WTC11 (cell line): Measurements from ENCODE around the gene MEAK7. TPM values are rescaled to one million over a fixed set of nuclear protein-coding genes. Genes with fewer than 3 reads are reported as not detected.
A peak's percentile ranks its signal among the peaks of the same experiment; 100 is the strongest.

ENCODE experiments used
- ATAC-seq: fragments of 200-7000 bp; cut with Tn5 transposase; 2 replicates; pipeline ENCODE4 v1.10.0; 2021; ENCODE audit warnings: mild to moderate bottlenecking, moderate library complexity
- CTCF ChIA-PET: fragments of 300-600 bp; sonication (Branson Sonifier 250); formaldehyde crosslinking; loops from one replicate; lab custom pipeline; 2021; ENCODE audit warnings: antibody characterized with exemption; lab: Charles Lee
- POLR2A ChIA-PET: fragments of 350-600 bp; sonication (Branson Sonifier 250); formaldehyde crosslinking; loops from one replicate; lab custom pipeline; 2021; ENCODE audit warnings: antibody characterized with exemption; lab: Charles Lee
- DNase-seq: peaks from one replicate; pipeline ENCODE4 v3.0.0; 2021; ENCODE audit warnings: low spot score
- H3K27ac Mint-ChIP-seq: 2 replicates; pipeline ENCODE4 v1.8.0; 2021; ENCODE audit warnings: mixed read lengths
- H3K27me3 Mint-ChIP-seq: 2 replicates; pipeline ENCODE4 v1.8.0; 2021; ENCODE audit warnings: low read depth, mild to moderate bottlenecking, moderate library complexity, mixed read lengths
- H3K36me3 Mint-ChIP-seq: 2 replicates; pipeline ENCODE4 v1.8.0; 2021; ENCODE audit warnings: mixed read lengths
- H3K4me1 Mint-ChIP-seq: 2 replicates; pipeline ENCODE4 v1.8.0; 2022; ENCODE audit warnings: mixed read lengths
- H3K4me3 Mint-ChIP-seq: 2 replicates; pipeline ENCODE4 v1.8.0; 2021; ENCODE audit warnings: mild to moderate bottlenecking, moderate library complexity, mixed read lengths
- H3K9me3 Mint-ChIP-seq: 2 replicates; pipeline ENCODE4 v1.8.0; 2021; ENCODE audit warnings: mixed read lengths
- ATF2 ChIP-seq: sonication (generic); formaldehyde crosslinking; IDR thresholded peaks from 2 replicates; pipeline ENCODE4 v1.8.1; 2022; ENCODE audit warnings: low read depth, missing genetic modification reagents, borderline replicate concordance
- CREB1 ChIP-seq: sonication (generic); formaldehyde crosslinking; IDR thresholded peaks from 2 replicates; pipeline ENCODE4 v1.8.0; 2023; ENCODE audit warnings: mild to moderate bottlenecking, missing genetic modification reagents
- ELF4 ChIP-seq: sonication (generic); formaldehyde crosslinking; IDR thresholded peaks from 2 replicates; pipeline ENCODE4 v1.8.1; 2022; ENCODE audit warnings: low read depth, mild to moderate bottlenecking, moderate library complexity, missing genetic modification reagents
- ESRRA ChIP-seq: sonication (generic); formaldehyde crosslinking; IDR thresholded peaks from 2 replicates; pipeline ENCODE4 v1.8.1; 2022; ENCODE audit warnings: mild to moderate bottlenecking, missing genetic modification reagents, borderline replicate concordance
- FOXP1 ChIP-seq: sonication (generic); formaldehyde crosslinking; IDR thresholded peaks from 2 replicates; pipeline ENCODE4 v1.8.0; 2022; ENCODE audit warnings: missing genetic modification reagents, mild to moderate bottlenecking, moderate library complexity, borderline replicate concordance
- FOXP4 ChIP-seq: sonication (generic); formaldehyde crosslinking; IDR thresholded peaks from 2 replicates; pipeline ENCODE4 v1.8.0; 2022; ENCODE audit warnings: mild to moderate bottlenecking, missing genetic modification reagents
- HMGXB4 ChIP-seq: sonication (generic); formaldehyde crosslinking; IDR thresholded peaks from 2 replicates; pipeline ENCODE4 v1.8.1; 2023; ENCODE audit warnings: mild to moderate bottlenecking, moderate library complexity, missing genetic modification reagents
- JAZF1 ChIP-seq: fragments of 250-450 bp; sonication (Bioruptor Pico); IDR thresholded peaks from 2 replicates; pipeline ENCODE4 v1.9.0; 2021; ENCODE audit warnings: moderate library complexity, mild to moderate bottlenecking, inconsistent platforms
- JUN ChIP-seq: sonication (generic); formaldehyde crosslinking; IDR thresholded peaks from 2 replicates; pipeline ENCODE4 v1.8.0; 2023; ENCODE audit warnings: mild to moderate bottlenecking, missing genetic modification reagents
- KAT7 ChIP-seq: sonication (generic); formaldehyde crosslinking; IDR thresholded peaks from 2 replicates; pipeline ENCODE4 v1.8.1; 2023; ENCODE audit warnings: missing genetic modification reagents, mild to moderate bottlenecking, borderline replicate concordance
- PRRX2 ChIP-seq: fragments of 250-450 bp; sonication (Bioruptor Pico); IDR thresholded peaks from 2 replicates; pipeline ENCODE4 v1.8.0; 2021; ENCODE audit warnings: mild to moderate bottlenecking
- SOX15 ChIP-seq: fragments of 250-450 bp; sonication (Bioruptor Pico); IDR thresholded peaks from 2 replicates; pipeline ENCODE4 v1.9.0; 2021; ENCODE audit warnings: mild to moderate bottlenecking
- TEAD1 ChIP-seq: sonication (generic); formaldehyde crosslinking; IDR thresholded peaks from 2 replicates; pipeline ENCODE4 v1.8.0; 2022; ENCODE audit warnings: mild to moderate bottlenecking, missing genetic modification reagents
- TEAD4 ChIP-seq: sonication (generic); formaldehyde crosslinking; IDR thresholded peaks from 2 replicates; pipeline ENCODE4 v1.8.0; 2022; ENCODE audit warnings: mild to moderate bottlenecking, missing genetic modification reagents
- TP53 ChIP-seq: sonication (generic); formaldehyde crosslinking; IDR thresholded peaks from 2 replicates; pipeline ENCODE4 v1.8.1; 2023; ENCODE audit warnings: mild to moderate bottlenecking, missing genetic modification reagents
- ZBTB21 ChIP-seq: sonication (generic); formaldehyde crosslinking; IDR thresholded peaks from 2 replicates; pipeline ENCODE4 v1.8.1; 2023; ENCODE audit warnings: mild to moderate bottlenecking, missing genetic modification reagents, borderline replicate concordance
- ZNF138 ChIP-seq: sonication (generic); formaldehyde crosslinking; conservative IDR thresholded peaks from 2 replicates; pipeline ENCODE4 v1.8.1; 2022; ENCODE audit warnings: mild to moderate bottlenecking, moderate library complexity, missing genetic modification reagents
- ZNF219 ChIP-seq: sonication (generic); formaldehyde crosslinking; IDR thresholded peaks from 2 replicates; pipeline ENCODE4 v1.8.0; 2023; ENCODE audit warnings: missing genetic modification reagents, mild to moderate bottlenecking, borderline replicate concordance
- ZNF416 ChIP-seq: fragments of 250-450 bp; sonication (Bioruptor Pico); IDR thresholded peaks from 2 replicates; pipeline ENCODE4 v1.9.0; 2021; ENCODE audit warnings: mild to moderate bottlenecking, inconsistent platforms
- ZNF671 ChIP-seq: fragments of 250-450 bp; sonication (Bioruptor Pico); IDR thresholded peaks from 2 replicates; pipeline ENCODE4 v1.8.0; 2021; ENCODE audit warnings: mild to moderate bottlenecking
- ZSCAN18 ChIP-seq: fragments of 250-450 bp; sonication (Bioruptor Pico); IDR thresholded peaks from 2 replicates; pipeline ENCODE4 v2.1.2; 2022; ENCODE audit warnings: mild to moderate bottlenecking, moderate library complexity
- total RNA-seq: library from RNA; stranded (reverse); gene quantifications from 3 replicates; pipeline ENCODE4 v1.2.3, GENCODE V29; 2021
- TF ChIP-seq, protein P1 (sequence below): sonication (generic); formaldehyde crosslinking; IDR thresholded peaks from 2 replicates; pipeline ENCODE4 v1.8.0; 2023; ENCODE audit warnings: missing genetic modification reagents
- TF ChIP-seq, protein P2 (sequence below): fragments of 250-450 bp; sonication (Bioruptor Pico); IDR thresholded peaks from 2 replicates; pipeline ENCODE4 v1.9.0; 2021; ENCODE audit warnings: mild to moderate bottlenecking

The MEAK7 gene
- total RNA-seq, 1 experiment from 2014 or later = 14.4 TPM

DNA sequence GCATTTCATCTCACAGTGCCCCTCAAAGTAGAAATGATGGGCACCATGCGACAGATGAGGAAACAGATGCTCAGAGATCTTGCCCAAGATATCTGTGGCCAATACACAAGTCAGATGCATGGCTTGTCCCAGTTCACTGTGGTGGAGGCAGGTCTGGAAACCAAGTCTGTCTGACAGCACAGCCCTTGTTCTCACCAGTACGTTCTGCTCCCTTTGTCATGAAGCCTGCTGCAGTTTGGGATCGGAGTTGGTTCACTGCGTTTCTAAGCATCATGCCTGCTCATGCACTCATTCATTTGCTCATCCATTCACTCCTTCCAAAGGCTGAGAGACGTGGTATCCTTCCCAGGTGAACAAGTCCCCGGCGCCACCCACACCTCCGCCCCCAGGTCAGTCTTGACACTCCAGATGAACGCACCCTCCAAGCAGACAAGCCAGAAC is 27.2 kb upstream of the MEAK7 start:
- POLR2A ChIA-PET = interaction anchor here (0.9 to 1.3 kb wide), 2 partner anchors 17 to 86 kb away, joined by 3 to 8 read pairs; partner anchors contain the start of gene COTL1
- no peak overlapping the region for H3K4me3 Mint-ChIP-seq
- DNase-seq (no peak), ATAC-seq (peak; percentile 6; the same call in 1 of the 2 replicates)
- peak overlapping the region; percentile 32; the same call in 1 of the 2 replicates for H3K27ac Mint-ChIP-seq
- peaks cover 47% of the 10 kb centered on the region for H3K4me1 Mint-ChIP-seq
- CTCF ChIA-PET = interaction anchor here (0.6 to 1.6 kb wide), 6 partner anchors 15 to 195 kb away, joined by 3 to 8 read pairs (median 3); no protein-coding TSS in a partner anchor
- H3K36me3 Mint-ChIP-seq = peaks cover 9% of the 10 kb centered on the region
- H3K9me3 Mint-ChIP-seq = peaks cover 17% of the 10 kb centered on the region
- H3K27me3 Mint-ChIP-seq = peaks cover 5% of the 10 kb centered on the region
- TF ChIP-seq ZBTB21 (no peak), TP53 (no peak), ATF2 (CRISPR knock-in tag) (no peak), ZSCAN18 (CRISPR knock-in tag) (no peak), PRRX2 (CRISPR knock-in tag) (no peak), FOXP4 (no peak), ZNF219 (CRISPR knock-in tag) (no peak), ZNF416 (CRISPR knock-in tag) (no peak), ELF4 (no peak), JAZF1 (CRISPR knock-in tag) (no peak), HMGXB4 (CRISPR knock-in tag) (no peak), JUN (no peak)
- TF ChIP-seq, protein P1, sequence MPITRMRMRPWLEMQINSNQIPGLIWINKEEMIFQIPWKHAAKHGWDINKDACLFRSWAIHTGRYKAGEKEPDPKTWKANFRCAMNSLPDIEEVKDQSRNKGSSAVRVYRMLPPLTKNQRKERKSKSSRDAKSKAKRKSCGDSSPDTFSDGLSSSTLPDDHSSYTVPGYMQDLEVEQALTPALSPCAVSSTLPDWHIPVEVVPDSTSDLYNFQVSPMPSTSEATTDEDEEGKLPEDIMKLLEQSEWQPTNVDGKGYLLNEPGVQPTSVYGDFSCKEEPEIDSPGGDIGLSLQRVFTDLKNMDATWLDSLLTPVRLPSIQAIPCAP (CRISPR knock-in tag) = no peak
- TF ChIP-seq, all 79 proteins: peak for 0

DNA sequence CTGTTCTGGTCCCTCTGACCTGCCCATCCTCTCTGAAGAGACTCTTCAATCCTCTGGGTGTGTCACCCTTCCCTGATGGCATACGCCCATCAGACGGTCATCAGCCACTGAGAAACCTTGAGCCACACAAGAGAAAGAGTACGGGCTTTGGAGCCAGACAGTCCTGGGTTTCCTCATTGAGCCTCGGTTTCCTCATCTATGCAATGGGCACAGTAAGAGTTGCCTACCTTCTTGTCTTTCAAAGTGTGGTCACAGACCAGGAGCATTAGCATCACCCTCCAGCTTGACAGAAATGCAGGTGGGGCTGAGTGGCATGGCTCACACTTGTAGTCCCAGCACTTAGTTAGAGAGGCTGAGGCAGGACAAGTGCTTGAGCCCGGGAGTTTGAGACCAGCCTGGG is 26.1 kb upstream of the MEAK7 start:
- Mint-ChIP-seq H3K9me3 (peaks cover 17% of the 10 kb centered on the region), H3K4me1 (peaks cover 43% of the 10 kb centered on the region), H3K36me3 (peaks cover 9% of the 10 kb centered on the region), H3K27ac (no peak overlapping the region), H3K4me3 (no peak overlapping the region), H3K27me3 (peaks cover 9% of the 10 kb centered on the region)
- CTCF ChIA-PET = interaction anchor here (1.8 kb wide), 1 partner anchor 92 kb away, joined by 5 read pairs; no protein-coding TSS in a partner anchor
- no peak for DNase-seq
- TF ChIP-seq ZNF671 (CRISPR knock-in tag) (no peak), ESRRA (CRISPR knock-in tag) (no peak), SOX15 (no peak), TEAD1 (CRISPR knock-in tag) (no peak), KAT7 (CRISPR knock-in tag) (no peak), FOXP1 (CRISPR knock-in tag) (no peak), TEAD4 (CRISPR knock-in tag) (no peak), ZNF138 (CRISPR knock-in tag) (no peak), CREB1 (CRISPR knock-in tag) (no peak), FOXP4 (no peak)
- TF ChIP-seq, protein P2, sequence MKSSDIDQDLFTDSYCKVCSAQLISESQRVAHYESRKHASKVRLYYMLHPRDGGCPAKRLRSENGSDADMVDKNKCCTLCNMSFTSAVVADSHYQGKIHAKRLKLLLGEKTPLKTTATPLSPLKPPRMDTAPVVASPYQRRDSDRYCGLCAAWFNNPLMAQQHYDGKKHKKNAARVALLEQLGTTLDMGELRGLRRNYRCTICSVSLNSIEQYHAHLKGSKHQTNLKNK (CRISPR knock-in tag) = no peak
- POLR2A ChIA-PET = interaction anchor here (0.6 kb wide), 1 partner anchor 141 kb away, joined by 3 read pairs; no protein-coding TSS in a partner anchor
- ATAC-seq = no peak
